LNCAP (cell line): ENCODE measurements around the gene ZNF511.

ENCODE experiments used
- CTCF ChIP-seq: fragments of 450-650 bp; IDR thresholded peaks from 2 replicates; pipeline ENCODE4 v1.5.1; 2017; ENCODE audit warnings: mild to moderate bottlenecking

ZNF511 gene

GRCh38 chr10:133276435-133277201 is 32.1 kb upstream of the ZNF511 start, which contains the start of gene ADAM8:
Gene ADAM8, minus strand, starts transcription at chr10:133276868. Its CDS starts 51 bp downstream, at chr10:133276817.
- no peak for TF ChIP-seq CTCF

GRCh38 chr10:133277277-133277992 is 31.3 kb upstream of the ZNF511 start:
- TF ChIP-seq CTCF: no peak

GRCh38 chr10:133277993-133278576 is 30.6 kb upstream of the ZNF511 start:
- TF ChIP-seq CTCF: no peak

GRCh38 chr10:133278577-133279265 is 30.0 kb upstream of the ZNF511 start:
- TF ChIP-seq CTCF: no peak

GRCh38 chr10:133279326-133280226 is 29.1 kb upstream of the ZNF511 start:
- no peak for TF ChIP-seq CTCF

GRCh38 chr10:133280391-133281059 is 28.2 kb upstream of the ZNF511 start:
- TF ChIP-seq CTCF: no peak
